ENCODE data around the gene EML3.

DNA sequence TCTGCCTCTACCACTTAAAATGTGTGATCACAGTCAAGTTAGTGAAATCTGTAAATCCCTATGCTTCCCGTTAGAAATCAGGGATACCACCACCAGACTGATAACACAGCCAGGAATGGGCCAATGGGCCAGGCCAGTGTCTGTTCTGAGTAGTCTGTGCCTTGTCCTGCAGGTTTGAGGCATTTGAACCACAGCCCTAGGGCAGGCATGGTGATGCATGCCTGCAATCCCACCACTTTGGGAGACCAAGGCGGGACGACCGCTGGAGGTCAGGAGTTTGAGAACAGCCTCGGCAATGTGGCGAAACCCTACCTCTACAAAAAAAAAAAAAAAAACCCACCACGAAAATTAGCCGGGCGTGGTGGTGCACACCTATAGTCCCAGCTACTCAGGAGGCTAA, 53.9 kb downstream of the EML3 start:
- TF ChIP-seq, protein P1, sequence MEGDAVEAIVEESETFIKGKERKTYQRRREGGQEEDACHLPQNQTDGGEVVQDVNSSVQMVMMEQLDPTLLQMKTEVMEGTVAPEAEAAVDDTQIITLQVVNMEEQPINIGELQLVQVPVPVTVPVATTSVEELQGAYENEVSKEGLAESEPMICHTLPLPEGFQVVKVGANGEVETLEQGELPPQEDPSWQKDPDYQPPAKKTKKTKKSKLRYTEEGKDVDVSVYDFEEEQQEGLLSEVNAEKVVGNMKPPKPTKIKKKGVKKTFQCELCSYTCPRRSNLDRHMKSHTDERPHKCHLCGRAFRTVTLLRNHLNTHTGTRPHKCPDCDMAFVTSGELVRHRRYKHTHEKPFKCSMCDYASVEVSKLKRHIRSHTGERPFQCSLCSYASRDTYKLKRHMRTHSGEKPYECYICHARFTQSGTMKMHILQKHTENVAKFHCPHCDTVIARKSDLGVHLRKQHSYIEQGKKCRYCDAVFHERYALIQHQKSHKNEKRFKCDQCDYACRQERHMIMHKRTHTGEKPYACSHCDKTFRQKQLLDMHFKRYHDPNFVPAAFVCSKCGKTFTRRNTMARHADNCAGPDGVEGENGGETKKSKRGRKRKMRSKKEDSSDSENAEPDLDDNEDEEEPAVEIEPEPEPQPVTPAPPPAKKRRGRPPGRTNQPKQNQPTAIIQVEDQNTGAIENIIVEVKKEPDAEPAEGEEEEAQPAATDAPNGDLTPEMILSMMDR (IDR thresholded peaks at IDR 0.05): no peak
- TF ChIP-seq EP300 (IDR thresholded peaks at IDR 0.05): no peak
- TF ChIP-seq NFE2L2 (conservative IDR thresholded peaks at IDR 0.05; ENCODE audit: low read length): no peak
- no peak for TF ChIP-seq SMC3 (IDR thresholded peaks at IDR 0.05)
- no peak for TF ChIP-seq BHLHE40 (IDR thresholded peaks at IDR 0.05; ENCODE audit: low read depth, low read length)
- TF ChIP-seq, protein P2, sequence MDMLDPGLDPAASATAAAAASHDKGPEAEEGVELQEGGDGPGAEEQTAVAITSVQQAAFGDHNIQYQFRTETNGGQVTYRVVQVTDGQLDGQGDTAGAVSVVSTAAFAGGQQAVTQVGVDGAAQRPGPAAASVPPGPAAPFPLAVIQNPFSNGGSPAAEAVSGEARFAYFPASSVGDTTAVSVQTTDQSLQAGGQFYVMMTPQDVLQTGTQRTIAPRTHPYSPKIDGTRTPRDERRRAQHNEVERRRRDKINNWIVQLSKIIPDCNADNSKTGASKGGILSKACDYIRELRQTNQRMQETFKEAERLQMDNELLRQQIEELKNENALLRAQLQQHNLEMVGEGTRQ (IDR thresholded peaks at IDR 0.05): no peak
- no peak for TF ChIP-seq KDM1A (IDR thresholded peaks at IDR 0.05; ENCODE audit: low read depth)
- TF ChIP-seq HOXA7 (CRISPR knock-in tag; IDR thresholded peaks at IDR 0.05): no peak
- TF ChIP-seq FOXS1 (CRISPR knock-in tag; IDR thresholded peaks at IDR 0.05): no peak
- TF ChIP-seq, protein P3, sequence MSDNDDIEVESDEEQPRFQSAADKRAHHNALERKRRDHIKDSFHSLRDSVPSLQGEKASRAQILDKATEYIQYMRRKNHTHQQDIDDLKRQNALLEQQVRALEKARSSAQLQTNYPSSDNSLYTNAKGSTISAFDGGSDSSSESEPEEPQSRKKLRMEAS (IDR thresholded peaks at IDR 0.05): no peak
- TF ChIP-seq POLR2A (IDR thresholded peaks at IDR 0.05; ENCODE audit: low read length): no peak

Measured in A549 (cell line).